GM18868 (cell line): ENCODE data around the gene WDR81.

Experiments
- ATAC-seq: cut with Tn5 transposase; IDR thresholded peaks from one replicate; pipeline ENCODE4 v1.9.1; 2021; ENCODE audit warnings: mild to moderate bottlenecking, moderate library complexity; ENCODE audit not compliant: unreplicated experiment

WDR81 gene

DNA sequence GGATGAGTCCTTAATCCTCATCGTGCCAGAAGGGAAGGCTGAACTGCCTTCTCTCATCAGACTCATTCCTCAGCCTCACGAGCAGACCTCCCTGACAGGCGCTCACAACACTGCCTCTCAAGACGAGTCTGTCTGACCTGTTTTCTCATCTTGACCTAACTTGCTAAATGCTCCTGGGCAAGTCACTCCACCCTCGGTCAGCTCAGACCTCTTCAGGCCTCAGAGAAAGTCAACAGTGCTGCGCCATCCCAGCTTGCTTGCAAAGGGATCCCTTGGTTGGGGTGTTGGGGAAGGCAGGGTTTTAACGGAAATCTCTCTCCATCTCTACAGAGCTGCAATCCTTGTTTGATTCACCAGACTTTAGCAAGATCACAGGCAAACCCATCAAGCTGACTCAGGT, 52.4 kb downstream of the WDR81 start:
- ATAC-seq, result no peak

DNA sequence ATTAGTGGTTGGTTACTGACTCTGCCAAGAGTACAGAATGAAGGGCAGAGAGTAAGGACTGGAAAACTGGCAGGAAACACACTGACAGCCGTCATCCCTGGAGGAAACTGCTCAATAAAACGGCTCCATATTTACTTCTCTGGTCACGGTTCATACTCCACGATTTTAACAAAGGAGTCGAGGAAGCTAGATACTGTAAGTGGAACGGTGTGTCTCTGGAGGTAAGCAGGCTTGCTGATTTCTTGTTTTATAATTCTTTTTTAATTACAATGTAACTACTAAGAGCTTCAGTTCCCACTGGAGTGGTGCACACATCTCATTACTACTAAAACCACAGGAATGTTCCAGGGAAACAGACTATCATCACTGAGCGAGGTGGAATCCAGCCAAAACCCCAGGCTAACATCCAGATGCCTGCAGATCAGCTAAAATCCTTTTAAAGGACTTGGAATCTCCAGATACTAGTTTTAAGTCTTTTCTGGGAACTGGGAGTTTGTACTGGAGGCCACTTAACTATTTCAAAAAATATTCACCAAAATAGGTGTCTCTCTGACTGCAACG, 55.1 kb downstream of the WDR81 start:
- ATAC-seq, result no peak

DNA sequence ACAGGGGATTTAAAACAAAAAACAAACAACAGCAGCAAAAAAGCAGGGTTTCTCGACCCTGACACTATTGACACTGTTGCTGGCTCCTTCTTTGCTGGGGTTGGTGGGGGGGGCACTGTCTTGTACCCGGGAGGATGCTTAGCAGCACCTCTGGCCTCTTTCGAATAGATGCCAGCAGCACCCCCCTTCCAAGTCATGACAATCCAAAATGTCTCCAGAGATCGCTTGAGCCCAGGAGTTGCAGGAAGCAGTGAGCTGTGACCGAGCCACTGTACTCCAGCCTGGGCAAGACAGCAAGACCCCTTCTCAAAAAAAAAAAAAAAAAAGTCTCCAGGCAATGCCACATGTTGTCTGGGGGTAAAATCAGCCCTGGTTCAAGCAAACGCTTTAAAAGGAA, 57.7 kb downstream of the WDR81 start:
- ATAC-seq, result no peak

DNA sequence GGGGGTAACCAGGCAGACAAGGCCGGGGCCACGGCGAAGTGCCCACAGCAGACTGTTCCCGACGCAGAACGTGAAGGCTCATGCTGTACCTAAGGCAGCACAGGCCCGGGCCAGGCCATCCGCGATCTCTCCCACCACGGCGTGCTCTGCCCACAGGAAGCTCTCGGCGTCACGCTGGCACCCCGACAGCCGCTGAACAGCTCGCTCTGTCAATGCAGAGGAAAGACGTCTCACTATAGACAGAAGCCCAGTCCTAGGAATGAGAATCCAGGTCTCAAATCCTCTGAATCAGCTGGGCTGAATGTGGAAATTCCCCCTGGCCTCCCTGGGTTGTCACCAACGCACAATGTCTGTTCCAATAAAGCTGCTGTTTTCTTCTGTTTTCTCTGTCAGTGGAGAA, 58.8 kb downstream of the WDR81 start:
- no peak for ATAC-seq

DNA sequence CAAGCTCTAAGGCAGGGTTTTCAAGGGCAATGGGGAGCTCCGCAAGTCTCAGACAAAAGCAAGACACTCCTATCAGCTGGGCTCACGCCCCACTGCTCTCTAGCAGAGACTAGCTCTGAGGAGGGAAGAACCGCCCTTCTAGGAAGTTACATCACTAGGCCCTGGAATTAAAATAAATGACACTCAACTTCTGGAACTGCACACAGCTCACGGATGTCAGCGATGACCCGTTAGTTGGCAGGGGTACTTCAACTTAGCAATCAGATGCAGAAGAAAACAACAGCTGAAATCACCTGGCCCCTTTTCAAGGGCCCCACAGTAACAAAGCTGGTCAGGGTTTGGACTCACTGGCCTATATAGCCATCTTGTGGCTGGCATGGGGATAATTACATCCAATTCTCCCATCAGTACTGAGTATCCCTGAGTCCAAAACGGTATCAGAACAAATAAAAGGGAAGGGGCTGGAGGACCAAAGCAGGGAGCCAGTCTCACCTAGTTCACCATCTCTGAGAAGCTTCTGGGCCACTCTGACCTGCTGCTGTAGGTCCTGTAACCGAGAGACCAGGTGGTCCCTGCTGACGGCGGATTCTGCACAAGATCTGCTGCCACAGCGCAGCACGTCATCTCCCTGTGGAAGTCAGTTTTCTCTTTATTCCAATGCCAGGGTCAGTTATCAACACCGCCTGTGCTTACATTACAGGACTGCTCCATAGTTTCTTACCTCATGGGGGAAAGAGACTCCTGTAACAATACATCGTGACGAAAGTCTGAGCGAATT, 59.5 kb downstream of the WDR81 start:
- ATAC-seq, result no peak

DNA sequence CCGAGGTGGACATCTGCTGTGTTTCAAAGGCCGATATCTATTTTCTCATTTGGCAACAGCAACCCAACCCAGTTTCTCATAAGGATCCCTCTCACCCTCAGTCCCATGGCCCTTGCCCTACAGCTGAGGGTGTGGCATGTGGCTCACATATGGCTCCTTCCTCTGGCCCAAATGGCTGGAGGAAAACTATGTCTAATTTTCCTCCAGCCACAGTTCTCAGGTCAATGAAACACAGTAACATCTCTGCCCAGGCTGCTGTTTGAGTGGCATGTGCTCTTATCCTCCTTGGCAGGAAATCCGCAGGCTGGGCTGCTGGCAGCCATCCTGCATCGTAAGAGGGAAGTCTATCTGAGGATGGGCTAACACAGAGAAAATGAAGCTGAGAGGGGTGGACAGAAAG, 61.4 kb downstream of the WDR81 start:
- no peak for ATAC-seq

DNA sequence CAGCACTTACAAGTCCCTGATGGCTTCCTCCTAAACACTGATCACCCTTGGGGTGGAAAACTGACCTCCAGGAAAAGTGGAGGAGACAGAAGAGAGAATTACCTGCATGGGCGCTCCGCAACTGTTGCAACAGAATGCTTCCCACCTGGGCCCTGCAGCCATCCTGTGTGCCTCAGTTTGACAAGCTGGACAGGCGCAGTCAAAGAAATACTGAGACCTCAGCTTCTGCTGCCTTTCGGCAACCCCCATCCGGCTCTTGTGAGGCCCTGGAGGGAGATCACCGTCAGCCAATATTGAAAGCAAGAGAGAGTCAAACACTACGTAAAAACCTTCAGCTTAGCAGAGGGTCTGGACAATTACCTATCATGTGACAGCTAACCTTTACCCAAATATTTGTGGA, 62.2 kb downstream of the WDR81 start:
- no peak for ATAC-seq

DNA sequence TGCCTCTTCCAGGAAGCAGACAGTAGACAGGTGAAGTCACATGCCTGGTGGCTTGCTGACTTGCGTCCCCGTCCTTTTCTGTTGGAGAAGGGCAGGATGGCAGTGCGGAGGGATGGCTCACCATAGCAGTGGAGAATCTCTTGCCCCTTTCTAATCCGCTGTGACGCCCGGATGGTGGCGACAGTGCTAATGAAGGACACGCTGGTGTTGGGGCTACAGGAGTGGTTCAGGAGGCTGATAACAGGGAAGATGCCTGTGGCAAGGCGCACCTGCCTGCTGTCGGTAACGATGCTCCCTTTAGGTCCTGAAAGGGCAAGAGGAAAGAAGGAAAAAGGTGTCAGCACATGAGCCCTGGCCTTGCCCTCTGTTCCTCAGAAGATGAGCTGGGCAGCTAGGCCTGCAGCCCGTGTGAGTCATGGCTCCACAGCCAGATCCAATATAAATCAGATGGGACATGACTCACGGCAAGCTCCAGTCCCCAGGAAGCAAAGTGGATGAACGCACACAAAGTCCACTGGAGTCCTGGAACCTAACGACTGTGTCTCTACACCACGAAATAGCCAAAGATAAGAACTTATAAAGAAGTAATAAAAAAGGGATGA, 62.9 kb downstream of the WDR81 start:
- no peak for ATAC-seq
